ENCODE data around the gene FN1.

- no peak for TF ChIP-seq POLR2A (IDR thresholded peaks at IDR 0.05)
- TF ChIP-seq CTCF (IDR thresholded peaks at IDR 0.05), result no peak
Observed at GRCh38 chr2:215355801-215356200, 80.1 kb downstream of the FN1 start.

Measured in thyroid gland (tissue), 4 donors.